HepG2 (cell line): ENCODE measurements around the gene CTNND2. TPM values are rescaled to one million over a fixed set of nuclear protein-coding genes. Genes with fewer than 3 reads are reported as not detected.

ENCODE experiments used
- FOSL2 ChIP-seq: sonication (generic); formaldehyde crosslinking; IDR thresholded peaks from 2 replicates; pipeline ENCODE4 v1.4.0; 2020; ENCODE audit warnings: missing genetic modification reagents
- NR0B2 ChIP-seq: sonication (generic); formaldehyde crosslinking; IDR thresholded peaks from 2 replicates; pipeline ENCODE4 v1.4.0; 2020; ENCODE audit warnings: mild to moderate bottlenecking, missing genetic modification reagents
- PLRG1 ChIP-seq: fragments of 450-650 bp; conservative IDR thresholded peaks from 2 replicates; pipeline ENCODE4 v1.6.1; 2016
- ZFP37 ChIP-seq: sonication (generic); formaldehyde crosslinking; IDR thresholded peaks from 2 replicates; pipeline ENCODE4 v1.4.0; 2020; ENCODE audit warnings: missing genetic modification reagents, borderline replicate concordance
- ZNF256 ChIP-seq: sonication (generic); formaldehyde crosslinking; conservative IDR thresholded peaks from 2 replicates; pipeline ENCODE4 v1.4.0; 2020; ENCODE audit warnings: missing genetic modification reagents
- ZNF564 ChIP-seq: sonication (generic); formaldehyde crosslinking; IDR thresholded peaks from 2 replicates; pipeline ENCODE4 v1.8.1; 2023; ENCODE audit warnings: mild to moderate bottlenecking, missing genetic modification reagents
- ZNF574 ChIP-seq: sonication (generic); formaldehyde crosslinking; IDR thresholded peaks from 2 replicates; pipeline ENCODE4 v1.4.0; 2020; ENCODE audit warnings: missing genetic modification reagents
- ZNF713 ChIP-seq: sonication (generic); formaldehyde crosslinking; IDR thresholded peaks from 2 replicates; pipeline ENCODE4 v1.4.0; 2020; ENCODE audit warnings: mild to moderate bottlenecking, missing genetic modification reagents
- polyA plus RNA-seq, 8 experiments: library from polyadenylated mRNA; depleted of rRNA in 3 of 8; stranded (reverse) in 7 of 8; unstranded in 1 of 8; fragments of >200 nt; fragmentation: Illumina TruSeq in 4 of 8; extraction: Trizol in 4 of 8; gene quantifications; 2 replicates each; pipeline versions ENCODE4 v1.2.1 to v1.2.3, GENCODE V29; 2011 to 2016; ENCODE audit warnings: low read depth in 4 of 8, missing spikeins in 1 of 8, mixed read lengths in 1 of 8; ENCODE audit not compliant: insufficient read depth in 1 of 8
- total RNA-seq, 5 experiments: library from RNA; depleted of rRNA; stranded (reverse); fragments of >200 nt; fragmentation: Illumina TruSeq; extraction: Trizol; gene quantifications; 2 replicates each; pipeline ENCODE4 v1.2.3, GENCODE V29; 2016; ENCODE audit warnings: low read depth in 1 of 5
- TF ChIP-seq, protein P1 (sequence below): sonication (generic); IDR thresholded peaks from 2 replicates; pipeline ENCODE4 v1.6.1; 2016; ENCODE audit warnings: low read depth, borderline replicate concordance

The CTNND2 gene
- total and polyA plus RNA-seq, 2 of the 13 experiments (the other 11 are each of a cell fraction or from before 2014, with no cell fraction given) = not detected

DNA sequence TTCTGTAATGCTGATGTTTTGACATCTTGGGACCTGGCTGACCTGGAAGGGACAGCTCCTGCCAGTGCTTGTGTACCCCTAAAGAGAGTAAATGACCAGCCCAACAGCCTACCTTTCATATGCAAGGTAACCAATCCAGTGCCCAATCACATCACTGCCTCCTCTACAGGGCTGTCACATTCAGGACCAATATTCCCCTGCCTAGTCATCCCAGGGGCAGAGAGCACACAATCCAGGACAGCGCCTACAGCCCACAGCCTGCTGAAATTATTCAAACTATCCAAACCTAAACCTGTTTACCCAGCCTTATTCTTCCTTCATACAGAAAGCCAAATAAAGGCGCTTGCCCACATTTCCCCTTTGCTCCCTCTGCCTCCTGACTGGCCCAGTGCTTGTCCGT, 284.1 kb downstream of the CTNND2 start (continued):
- no peak for TF ChIP-seq ZNF713 (CRISPR knock-in tag)
- no peak for TF ChIP-seq NR0B2 (CRISPR knock-in tag)
- no peak for TF ChIP-seq PLRG1
- TF ChIP-seq FOSL2 = no peak
- no peak for TF ChIP-seq ZNF256 (CRISPR knock-in tag)
- TF ChIP-seq ZNF574 (CRISPR knock-in tag) = no peak
- TF ChIP-seq, protein P1, sequence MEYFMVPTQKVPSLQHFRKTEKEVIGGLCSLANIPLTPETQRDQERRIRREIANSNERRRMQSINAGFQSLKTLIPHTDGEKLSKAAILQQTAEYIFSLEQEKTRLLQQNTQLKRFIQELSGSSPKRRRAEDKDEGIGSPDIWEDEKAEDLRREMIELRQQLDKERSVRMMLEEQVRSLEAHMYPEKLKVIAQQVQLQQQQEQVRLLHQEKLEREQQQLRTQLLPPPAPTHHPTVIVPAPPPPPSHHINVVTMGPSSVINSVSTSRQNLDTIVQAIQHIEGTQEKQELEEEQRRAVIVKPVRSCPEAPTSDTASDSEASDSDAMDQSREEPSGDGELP = no peak
- TF ChIP-seq ZFP37 (CRISPR knock-in tag) = no peak
- no peak for TF ChIP-seq ZNF564 (CRISPR knock-in tag)
